HG02678 (cell line): ENCODE measurements around the gene NXT2.
A peak's percentile ranks its signal among the peaks of the same experiment; 100 is the strongest.
"Not testable (repeated sequence)": the region's sequence is repeated elsewhere in the genome, so short reads cannot be mapped to it uniquely, and the experiment has no call there.

Experiments used
- ATAC-seq: cut with Tn5 transposase; IDR thresholded peaks from one replicate; pipeline ENCODE4 v1.9.1; 2021; ENCODE audit warnings: mild to moderate bottlenecking, moderate library complexity; ENCODE audit not compliant: unreplicated experiment

NXT2 gene

DNA sequence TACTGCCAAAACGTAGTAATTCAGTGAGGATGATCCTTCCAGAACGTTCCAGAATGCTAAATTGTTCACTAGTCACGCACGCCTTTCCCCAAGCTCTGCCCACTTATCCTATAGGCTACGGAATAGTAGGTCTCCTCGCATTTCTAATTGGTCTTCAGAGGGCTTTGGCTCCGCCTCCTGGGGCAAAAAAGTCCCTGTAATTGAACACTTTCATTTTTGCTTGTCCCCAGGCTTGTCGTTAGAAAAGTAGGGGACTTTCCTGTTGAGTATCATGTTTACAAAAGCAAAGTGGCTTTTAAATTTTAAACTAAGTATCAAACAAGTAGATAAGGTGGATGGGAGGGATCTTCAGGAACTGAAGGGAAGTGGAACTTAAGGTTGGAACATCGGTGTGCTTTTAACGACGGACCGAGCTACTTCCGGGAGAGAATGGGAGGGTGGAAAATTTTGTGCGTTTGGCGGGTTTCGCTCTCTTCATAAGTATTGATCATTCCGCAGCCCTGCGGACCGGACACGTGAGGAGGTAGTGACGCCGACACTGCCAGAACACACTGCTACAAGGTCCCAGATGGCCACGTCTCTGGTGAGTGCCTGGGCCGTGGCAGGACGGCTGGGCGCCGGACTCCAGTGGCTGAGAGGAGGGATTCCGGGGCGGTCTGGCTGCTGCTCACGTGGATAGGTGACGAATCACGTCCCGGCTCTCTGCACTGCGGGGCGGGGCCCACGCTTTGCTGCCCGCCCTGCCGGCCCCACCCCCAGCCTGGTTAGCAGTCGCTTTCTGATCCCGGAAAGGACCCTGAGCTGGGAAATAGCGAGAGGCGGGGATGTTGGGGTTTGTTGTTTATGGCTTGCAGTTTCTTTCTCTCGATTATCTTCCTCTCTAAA lies at the start of gene NXT2:
Gene NXT2, plus strand, starts transcription at position 406 of the 885 bp plus-strand sequence. Its CDS starts 163 bp downstream, at position 569.
- peak; percentile 97 for ATAC-seq

DNA sequence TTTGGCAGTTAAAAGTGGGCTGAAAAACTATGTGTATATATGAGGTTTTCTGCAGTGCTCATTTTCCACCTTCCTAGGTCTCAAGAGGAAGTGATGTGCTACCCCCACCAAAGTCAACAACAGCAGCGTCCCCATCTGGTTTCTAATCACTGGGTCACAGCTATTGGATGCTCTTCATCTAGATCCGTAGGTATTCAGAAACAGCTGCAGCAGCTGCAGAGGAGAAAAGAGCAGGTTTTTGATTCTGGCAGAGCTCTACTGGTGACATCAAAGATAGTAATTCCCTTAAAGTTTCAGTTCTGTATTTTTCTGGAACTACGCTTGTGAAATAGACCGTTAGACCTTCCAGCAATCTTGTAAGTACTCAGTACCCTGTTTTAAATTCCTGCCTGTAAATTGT lies 49.0 kb upstream of the NXT2 start:
- no peak for ATAC-seq

GRCh38 chrX:109489174-109489573 lies 47.5 kb upstream of the NXT2 start:
- ATAC-seq = no peak

- no peak for ATAC-seq
Observed at GRCh38 chrX:109498434-109498833, 38.2 kb upstream of the NXT2 start.

- ATAC-seq = no peak
Observed at GRCh38 chrX:109501176-109501575, 35.5 kb upstream of the NXT2 start.

- no peak for ATAC-seq
Observed at GRCh38 chrX:109508915-109509314, 27.7 kb upstream of the NXT2 start.

DNA sequence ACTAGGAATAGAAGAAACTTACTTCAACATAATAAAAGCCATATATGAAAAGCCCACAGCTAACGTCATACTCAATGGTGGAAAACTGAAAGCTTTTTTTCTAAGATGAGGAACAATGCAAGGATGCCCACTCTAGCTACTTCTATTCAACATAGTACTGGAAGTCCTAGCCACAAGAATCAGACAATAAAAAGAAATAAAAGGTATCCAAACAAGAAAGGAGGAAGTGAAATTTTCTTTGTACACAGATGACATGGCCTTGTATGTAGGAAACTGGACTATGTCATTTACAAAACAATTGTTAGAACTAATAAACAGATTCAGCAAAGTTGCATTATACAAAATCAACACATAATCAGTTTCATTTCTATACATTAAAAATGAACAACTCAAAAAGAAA lies 25.5 kb upstream of the NXT2 start:
- no peak for ATAC-seq

GRCh38 chrX:109519001-109519400 lies 17.6 kb upstream of the NXT2 start:
- no peak for ATAC-seq

GRCh38 chrX:109533005-109533404 lies 3.6 kb upstream of the NXT2 start:
- ATAC-seq = no peak

DNA sequence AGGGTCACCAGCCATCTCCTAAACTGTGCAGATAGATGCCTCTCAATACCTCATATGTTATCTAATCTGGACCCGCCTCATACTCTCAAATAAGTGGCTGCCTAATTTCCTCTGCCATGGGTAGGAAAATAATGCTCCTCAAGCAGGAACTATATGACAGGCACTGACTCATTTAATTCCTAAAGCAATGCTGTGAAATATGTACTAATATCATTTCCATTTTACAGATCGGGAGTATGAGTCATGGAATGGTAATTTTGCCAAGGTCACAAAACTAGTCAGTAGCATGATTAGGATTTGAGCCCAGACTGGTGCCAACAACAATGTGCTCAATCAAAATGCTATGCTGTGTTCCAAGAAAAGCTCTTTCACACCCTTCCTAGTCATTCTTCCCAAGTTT lies 3.0 kb upstream of the NXT2 start:
- ATAC-seq = no peak

GRCh38 chrX:109534933-109535332 lies 1.7 kb upstream of the NXT2 start:
- no peak for ATAC-seq

- no peak for ATAC-seq
Observed at GRCh38 chrX:109535578-109535977, 1.1 kb upstream of the NXT2 start.

DNA sequence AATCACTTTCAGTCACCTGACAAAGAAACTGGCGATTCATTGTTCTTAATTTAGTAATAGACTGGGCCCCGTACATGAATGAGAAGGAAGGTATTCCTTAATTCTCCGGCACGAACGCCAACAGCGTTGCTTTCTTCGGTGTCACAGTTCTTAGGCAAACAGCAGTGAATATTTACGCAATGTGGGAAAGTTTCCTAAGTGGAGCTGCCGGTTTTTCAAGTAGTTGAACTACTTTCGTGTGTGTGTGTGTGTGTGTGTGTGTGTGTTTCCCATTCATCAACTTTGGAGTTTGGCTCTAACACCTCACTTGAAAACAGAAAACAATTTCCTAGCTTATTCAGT lies 651 bp downstream of the NXT2 start:
- ATAC-seq = no peak

DNA sequence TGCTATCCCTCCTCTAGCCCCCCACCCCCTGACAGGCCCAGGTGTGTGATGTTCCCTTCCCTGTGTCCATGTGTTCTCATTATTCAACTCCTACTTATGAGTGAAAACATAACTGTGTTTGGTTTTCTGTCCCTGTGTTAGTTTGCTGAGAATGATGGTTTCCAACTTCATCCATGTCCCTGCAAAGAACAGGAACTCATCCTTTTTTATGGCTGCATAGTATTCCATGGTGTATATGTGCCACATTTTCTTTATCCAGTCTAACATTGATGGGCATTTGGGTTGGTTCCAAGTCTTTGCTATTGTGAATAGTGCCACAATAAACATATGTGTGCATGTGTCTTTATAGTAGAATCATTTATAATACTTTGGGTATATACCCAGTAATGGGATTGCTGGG lies 2.4 kb downstream of the NXT2 start:
- ATAC-seq = not testable (repeated sequence)

DNA sequence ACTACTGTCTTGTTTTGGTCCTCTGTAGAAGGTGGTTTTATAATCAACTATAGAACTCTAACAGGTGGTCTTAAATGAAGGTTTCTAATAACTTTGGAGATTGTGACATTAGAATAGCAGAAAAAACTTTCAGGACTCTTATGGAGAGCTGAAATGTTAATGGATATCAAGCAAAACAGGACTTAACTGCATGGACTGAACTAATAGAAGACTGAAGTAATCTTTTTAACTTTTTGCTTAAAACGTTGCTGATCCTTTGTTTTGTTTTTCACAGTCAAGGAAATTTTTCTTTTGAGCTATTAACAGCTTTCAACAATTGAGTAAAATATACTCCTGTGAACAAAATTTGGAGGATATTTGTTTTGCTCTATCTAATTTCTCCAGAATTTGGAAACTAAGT lies 17.2 kb downstream of the NXT2 start:
- ATAC-seq = no peak

- ATAC-seq = not testable (repeated sequence)
Observed at GRCh38 chrX:109576083-109576482, 39.4 kb downstream of the NXT2 start.

DNA sequence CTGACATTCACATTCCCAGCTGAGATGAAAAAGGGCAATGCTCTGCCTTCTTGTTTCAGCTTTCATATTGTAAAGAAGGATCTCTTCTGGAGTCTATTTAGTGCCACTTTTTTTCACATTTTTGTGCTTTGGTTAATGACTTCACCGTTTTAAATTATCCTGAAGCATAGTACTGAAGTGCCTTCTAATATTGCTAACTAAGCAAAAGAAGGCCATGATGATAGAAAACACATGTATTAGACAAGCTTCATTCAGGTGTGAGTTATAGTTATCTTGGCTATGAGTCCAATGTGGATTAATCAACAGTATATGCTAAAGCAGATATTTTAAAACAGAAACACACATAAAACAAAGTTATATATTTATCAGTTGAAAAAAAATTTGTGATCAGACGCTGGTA lies 40.4 kb downstream of the NXT2 start:
- no peak for ATAC-seq

GRCh38 chrX:109578916-109579315 lies 42.3 kb downstream of the NXT2 start:
- no peak for ATAC-seq

GRCh38 chrX:109585488-109585887 lies 48.8 kb downstream of the NXT2 start:
- ATAC-seq = no peak

GRCh38 chrX:109590176-109590575 lies 53.5 kb downstream of the NXT2 start:
- no peak for ATAC-seq
